ENCODE results near the gene BRD7. TPM values are rescaled to one million over a fixed set of nuclear protein-coding genes. Genes with fewer than 3 reads are reported as not detected.

BRD7 gene
- total and polyA plus RNA-seq, 12 donors = 31.4 to 50.9 (median 42.7) TPM

- H3K4me1 ChIP-seq = peaks cover 0 to 78% (median 0%) of the 10 kb centered on the region in 9 donors
- ATAC-seq (no peak), DNase-seq (no peak)
- no peaks in the 10 kb centered on the region for H3K27me3 ChIP-seq
- peak overlapping the region in 1 of 10 donors; percentile 93 for H3K27ac ChIP-seq
- H3K9me3 ChIP-seq = peaks cover 0 to 3% (median 0%) of the 10 kb centered on the region in 11 donors
- 92 to 94% methylated on average over 5 of the region's 5 CpGs for WGBS, 2 donors
- intact Hi-C loops (cut with DNase I) = no loop called here
- H3K36me3 ChIP-seq = no peaks in the 10 kb centered on the region
- no peak for TF ChIP-seq CTCF (IDR thresholded peaks at IDR 0.05)
- H3K4me3 ChIP-seq = no peak overlapping the region
These were observed 96.0 kb downstream of the BRD7 start for GRCh38 chr16:50272687-50273381.

GRCh38 chr16:50272111-50272571 is 96.6 kb downstream of the BRD7 start:
- no peak for ATAC-seq
- Histone ChIP-seq H3K27me3 (no peaks in the 10 kb centered on the region), H3K4me3 (no peak overlapping the region), H3K9me3 (peaks cover 0 to 3% (median 0%) of the 10 kb centered on the region in 11 donors), H3K36me3 (no peaks in the 10 kb centered on the region), H3K4me1 (peaks cover 0 to 78% (median 0%) of the 10 kb centered on the region in 9 donors), H3K27ac (peak overlapping the region in 1 of 10 donors; percentile 93)
- WGBS, 2 donors = 80 to 87% methylated on average over 7 of the region's 7 CpGs
- no peak for DNase-seq
- intact Hi-C loops (cut with DNase I) = no loop called here
- TF ChIP-seq CTCF (IDR thresholded peaks at IDR 0.05) = no peak

- Histone ChIP-seq H3K36me3 (no peaks in the 10 kb centered on the region), H3K9me3 (no peaks in the 10 kb centered on the region), H3K4me3 (no peak overlapping the region), H3K27me3 (no peaks in the 10 kb centered on the region), H3K27ac (peak overlapping the region in 1 of 10 donors; percentile 93), H3K4me1 (peaks cover 0 to 78% (median 0%) of the 10 kb centered on the region in 9 donors)
- WGBS, 2 donors = 81 to 84% methylated on average over 15 of the region's 15 CpGs
- no peak for ATAC-seq
- intact Hi-C loops (cut with DNase I) = no loop called here
- TF ChIP-seq CTCF (IDR thresholded peaks at IDR 0.05) = no peak
- no peak for DNase-seq
These were observed 97.4 kb downstream of the BRD7 start for GRCh38 chr16:50271148-50272041.

GRCh38 chr16:50270510-50271147 is 98.2 kb downstream of the BRD7 start:
- Histone ChIP-seq H3K4me1 (peaks cover 0 to 78% (median 3%) of the 10 kb centered on the region in 9 donors), H3K9me3 (no peaks in the 10 kb centered on the region), H3K27me3 (no peaks in the 10 kb centered on the region), H3K27ac (no peak overlapping the region), H3K36me3 (no peaks in the 10 kb centered on the region), H3K4me3 (no peak overlapping the region)
- ATAC-seq (no peak), DNase-seq (no peak)
- 93 to 94% methylated on average over 13 of the region's 13 CpGs for WGBS, 2 donors
- no peak for TF ChIP-seq CTCF (IDR thresholded peaks at IDR 0.05)
- intact Hi-C loops (cut with DNase I) = no loop called here

All from heart right ventricle (tissue), 16 donors.